CD8-positive, alpha-beta memory T cell (primary cell): ENCODE data around the gene ANKS6. TPM values are rescaled to one million over a fixed set of nuclear protein-coding genes. Genes with fewer than 3 reads are reported as not detected.

Source experiments
- CTCF ChIA-PET: fragments of 350-600 bp; sonication (Branson Sonifier 250); formaldehyde crosslinking; loops from one replicate; lab custom pipeline; 2021; ENCODE audit warnings: antibody characterized with exemption; lab: Charles Lee
- POLR2A ChIA-PET: fragments of 350-600 bp; sonication (Branson Sonifier 250); formaldehyde crosslinking; loops from one replicate; lab custom pipeline; 2021; ENCODE audit warnings: antibody characterized with exemption; lab: Charles Lee
- DNase-seq, 5 donors: peaks; one replicate each; pipeline versions ENCODE4 v3.0.0 to v3.0.0-alpha.2; 2020 to 2022; ENCODE audit warnings: mixed read lengths in 1 of 5
- H3K27ac ChIP-seq: one replicate; pipeline ENCODE4 v1.7.0; 2013; ENCODE audit warnings: low read depth, mild to moderate bottlenecking, low read length, moderate library complexity
- H3K27me3 ChIP-seq: 2 replicates; pipeline ENCODE4 v1.7.0; 2013; ENCODE audit warnings: low read length, mild to moderate bottlenecking; ENCODE audit not compliant: insufficient read depth, poor library complexity, severe bottlenecking
- H3K36me3 ChIP-seq: 2 replicates; pipeline ENCODE4 v1.7.0; 2013; ENCODE audit warnings: mild to moderate bottlenecking, low read length, moderate library complexity; ENCODE audit not compliant: insufficient read depth
- H3K4me1 ChIP-seq: 2 replicates; pipeline ENCODE4 v1.7.0; 2013; ENCODE audit warnings: mild to moderate bottlenecking, low read length, moderate library complexity; ENCODE audit not compliant: insufficient read depth
- H3K4me3 ChIP-seq: 2 replicates; pipeline ENCODE4 v1.7.0; 2013; ENCODE audit warnings: mild to moderate bottlenecking, low read length
- H3K9me3 ChIP-seq: 2 replicates; pipeline ENCODE4 v1.7.0; 2013; ENCODE audit warnings: mild to moderate bottlenecking, low read length
- H3K27ac Mint-ChIP-seq, 8 donors: one replicate each; pipeline ENCODE4 v1.8.0; 2020 to 2021; ENCODE audit warnings: mixed read lengths in 8 of 8, mild to moderate bottlenecking in 6 of 8, inconsistent platforms in 3 of 8, moderate library complexity in 3 of 8
- H3K27me3 Mint-ChIP-seq, 2 donors: one replicate each; pipeline ENCODE4 v1.8.0; 2020 to 2021; ENCODE audit warnings: mixed read lengths in 2 of 2, mild to moderate bottlenecking in 1 of 2, moderate library complexity in 1 of 2
- H3K36me3 Mint-ChIP-seq, 3 donors: one replicate each; pipeline ENCODE4 v1.8.0; 2020 to 2021; ENCODE audit warnings: mixed read lengths in 3 of 3, inconsistent platforms in 1 of 3, mild to moderate bottlenecking in 1 of 3
- H3K4me1 Mint-ChIP-seq, 3 donors: one replicate each; pipeline ENCODE4 v1.8.0; 2020 to 2021; ENCODE audit warnings: mixed read lengths in 3 of 3, inconsistent platforms in 1 of 3, mild to moderate bottlenecking in 1 of 3
- H3K4me3 Mint-ChIP-seq, 7 donors: one replicate each; pipeline ENCODE4 v1.8.0; 2020 to 2021; ENCODE audit warnings: mixed read lengths in 7 of 7, mild to moderate bottlenecking in 6 of 7, moderate library complexity in 4 of 7, inconsistent platforms in 2 of 7
- H3K9me3 Mint-ChIP-seq, 5 donors: one replicate each; pipeline ENCODE4 v1.8.0; 2020 to 2022; ENCODE audit warnings: mixed read lengths in 5 of 5, mild to moderate bottlenecking in 3 of 5, moderate library complexity in 2 of 5, inconsistent platforms in 1 of 5
- polyA plus RNA-seq: library from polyadenylated mRNA; unstranded; fragments of 300-500 nt; fragmentation: Illumina TruSeq; gene quantifications from one replicate; pipeline ENCODE4 v1.2.3, GENCODE V29; 2021
- total RNA-seq, 2 experiments: library from RNA; stranded (reverse); gene quantifications; one replicate each; pipeline ENCODE4 v1.2.3, GENCODE V29; 2021

ANKS6 gene
- total and polyA plus RNA-seq, 3 experiments from 2014 or later = 9.0 to 17.5 (median 16.8) TPM

GRCh38 chr9:98825414-98825813 is 29.1 kb upstream of the ANKS6 start:
- Mint-ChIP-seq H3K27ac (no peak overlapping the region), H3K36me3 (peaks cover 4 to 35% (median 6%) of the 10 kb centered on the region in 3 donors), H3K27me3 (peaks cover 0 to 3% of the 10 kb centered on the region in 2 donors), H3K9me3 (no peaks in the 10 kb centered on the region), H3K4me3 (no peak overlapping the region), H3K4me1 (no peaks in the 10 kb centered on the region)
- no peak for DNase-seq
- CTCF ChIA-PET = no interaction called here
- Histone ChIP-seq H3K4me3 (no peak overlapping the region), H3K4me1 (no peaks in the 10 kb centered on the region), H3K27me3 (no peaks in the 10 kb centered on the region), H3K36me3 (no peaks in the 10 kb centered on the region), H3K9me3 (no peaks in the 10 kb centered on the region), H3K27ac (no peak overlapping the region)
- POLR2A ChIA-PET = no interaction called here

GRCh38 chr9:98823666-98824334 is 27.4 kb upstream of the ANKS6 start:
- Histone ChIP-seq H3K27me3 (no peaks in the 10 kb centered on the region), H3K4me1 (no peaks in the 10 kb centered on the region), H3K4me3 (no peak overlapping the region), H3K36me3 (no peaks in the 10 kb centered on the region), H3K27ac (no peak overlapping the region), H3K9me3 (no peaks in the 10 kb centered on the region)
- ChIA-PET POLR2A (no interaction called here), CTCF (no interaction called here)
- Mint-ChIP-seq H3K36me3 (peaks cover 2 to 33% (median 15%) of the 10 kb centered on the region in 3 donors), H3K27me3 (peaks cover 0 to 3% of the 10 kb centered on the region in 2 donors), H3K4me3 (no peak overlapping the region), H3K9me3 (peaks cover 0 to 2% (median 0%) of the 10 kb centered on the region in 5 donors), H3K4me1 (peaks cover 0 to 9% (median 0%) of the 10 kb centered on the region in 3 donors), H3K27ac (peak overlapping the region in 1 of 8 donors; percentile 7)
- no peak for DNase-seq

GRCh38 chr9:98822661-98823060 is 26.3 kb upstream of the ANKS6 start:
- peaks cover 0 to 9% (median 0%) of the 10 kb centered on the region in 3 donors for H3K4me1 Mint-ChIP-seq
- peaks cover 0 to 3% (median 0%) of the 10 kb centered on the region in 5 donors for H3K9me3 Mint-ChIP-seq
- no peak for DNase-seq
- no peak overlapping the region for H3K27ac Mint-ChIP-seq
- ChIA-PET CTCF (interaction anchor here (1.0 kb wide), 1 partner anchor 16 kb away, joined by 3 read pairs; no protein-coding TSS in a partner anchor), POLR2A (no interaction called here)
- Histone ChIP-seq H3K36me3 (no peaks in the 10 kb centered on the region), H3K27ac (no peak overlapping the region), H3K4me1 (no peaks in the 10 kb centered on the region), H3K27me3 (no peaks in the 10 kb centered on the region), H3K4me3 (no peak overlapping the region), H3K9me3 (no peaks in the 10 kb centered on the region)
- H3K36me3 Mint-ChIP-seq = peaks cover 2 to 29% (median 24%) of the 10 kb centered on the region in 3 donors
- H3K4me3 Mint-ChIP-seq = no peak overlapping the region
- H3K27me3 Mint-ChIP-seq = peaks cover 0 to 3% of the 10 kb centered on the region in 2 donors

- Histone ChIP-seq H3K4me1 (no peaks in the 10 kb centered on the region), H3K36me3 (no peaks in the 10 kb centered on the region), H3K27ac (no peak overlapping the region), H3K9me3 (no peaks in the 10 kb centered on the region), H3K4me3 (no peak overlapping the region), H3K27me3 (no peaks in the 10 kb centered on the region)
- ChIA-PET CTCF (interaction anchor here (1.0 kb wide), 1 partner anchor 15 kb away, joined by 3 read pairs; no protein-coding TSS in a partner anchor), POLR2A (no interaction called here)
- Mint-ChIP-seq H3K27ac (no peak overlapping the region), H3K36me3 (peaks cover 0 to 31% (median 21%) of the 10 kb centered on the region in 3 donors), H3K27me3 (peaks cover 0 to 3% of the 10 kb centered on the region in 2 donors), H3K4me3 (no peak overlapping the region), H3K4me1 (peaks cover 0 to 9% (median 0%) of the 10 kb centered on the region in 3 donors), H3K9me3 (peaks cover 0 to 3% (median 0%) of the 10 kb centered on the region in 5 donors)
- no peak for DNase-seq
Observed at GRCh38 chr9:98821831-98822230, 25.5 kb upstream of the ANKS6 start.

- Mint-ChIP-seq H3K27me3 (peaks cover 0 to 3% of the 10 kb centered on the region in 2 donors), H3K27ac (peak overlapping the region in 1 of 8 donors; percentile 74), H3K4me1 (peaks cover 0 to 9% (median 2%) of the 10 kb centered on the region in 3 donors), H3K9me3 (peaks cover 0 to 3% (median 0%) of the 10 kb centered on the region in 5 donors), H3K4me3 (no peak overlapping the region), H3K36me3 (peaks cover 0 to 31% (median 15%) of the 10 kb centered on the region in 3 donors)
- Histone ChIP-seq H3K36me3 (no peaks in the 10 kb centered on the region), H3K9me3 (no peaks in the 10 kb centered on the region), H3K27me3 (no peaks in the 10 kb centered on the region), H3K27ac (no peak overlapping the region), H3K4me1 (no peaks in the 10 kb centered on the region), H3K4me3 (no peak overlapping the region)
- POLR2A ChIA-PET = no interaction called here
- DNase-seq = no peak
- CTCF ChIA-PET = no interaction called here
Observed at GRCh38 chr9:98819231-98819630, 22.9 kb upstream of the ANKS6 start.

GRCh38 chr9:98818764-98819163 is 22.4 kb upstream of the ANKS6 start:
- H3K9me3 Mint-ChIP-seq = peaks cover 0 to 3% (median 0%) of the 10 kb centered on the region in 5 donors
- H3K27ac Mint-ChIP-seq = no peak overlapping the region
- Histone ChIP-seq H3K27me3 (no peaks in the 10 kb centered on the region), H3K27ac (no peak overlapping the region), H3K4me1 (no peaks in the 10 kb centered on the region), H3K9me3 (no peaks in the 10 kb centered on the region), H3K4me3 (no peak overlapping the region), H3K36me3 (no peaks in the 10 kb centered on the region)
- H3K4me3 Mint-ChIP-seq = no peak overlapping the region
- peaks cover 0 to 3% of the 10 kb centered on the region in 2 donors for H3K27me3 Mint-ChIP-seq
- ChIA-PET POLR2A (no interaction called here), CTCF (no interaction called here)
- peaks cover 4 to 35% (median 15%) of the 10 kb centered on the region in 3 donors for H3K36me3 Mint-ChIP-seq
- no peak for DNase-seq
- H3K4me1 Mint-ChIP-seq = peaks cover 0 to 9% (median 2%) of the 10 kb centered on the region in 3 donors

GRCh38 chr9:98815391-98815951 is 19.1 kb upstream of the ANKS6 start:
- Histone ChIP-seq H3K27me3 (no peaks in the 10 kb centered on the region), H3K36me3 (no peaks in the 10 kb centered on the region), H3K27ac (no peak overlapping the region), H3K4me1 (no peaks in the 10 kb centered on the region), H3K9me3 (no peaks in the 10 kb centered on the region), H3K4me3 (no peak overlapping the region)
- CTCF ChIA-PET = no interaction called here
- POLR2A ChIA-PET = no interaction called here
- no peaks in the 10 kb centered on the region for H3K27me3 Mint-ChIP-seq
- peaks cover 0 to 3% (median 0%) of the 10 kb centered on the region in 5 donors for H3K9me3 Mint-ChIP-seq
- no peak overlapping the region for H3K4me3 Mint-ChIP-seq
- no peak overlapping the region for H3K27ac Mint-ChIP-seq
- peaks cover 4 to 18% (median 9%) of the 10 kb centered on the region in 3 donors for H3K4me1 Mint-ChIP-seq
- H3K36me3 Mint-ChIP-seq = peaks cover 8 to 36% (median 8%) of the 10 kb centered on the region in 3 donors
- DNase-seq = no peak

GRCh38 chr9:98811051-98811650 is 14.8 kb upstream of the ANKS6 start:
- Histone ChIP-seq H3K4me3 (no peak overlapping the region), H3K4me1 (peaks cover 22% of the 10 kb centered on the region), H3K27me3 (no peaks in the 10 kb centered on the region), H3K27ac (no peak overlapping the region), H3K36me3 (no peaks in the 10 kb centered on the region), H3K9me3 (no peaks in the 10 kb centered on the region)
- POLR2A ChIA-PET = no interaction called here
- H3K4me3 Mint-ChIP-seq = no peak overlapping the region
- H3K9me3 Mint-ChIP-seq = no peaks in the 10 kb centered on the region
- CTCF ChIA-PET = no interaction called here
- no peak for DNase-seq
- H3K27me3 Mint-ChIP-seq = no peaks in the 10 kb centered on the region
- peaks cover 0 to 8% (median 8%) of the 10 kb centered on the region in 3 donors for H3K36me3 Mint-ChIP-seq
- no peak overlapping the region for H3K27ac Mint-ChIP-seq
- H3K4me1 Mint-ChIP-seq = peaks cover 24 to 44% (median 44%) of the 10 kb centered on the region in 3 donors
